ENCODE results near the gene MEF2C. TPM values are rescaled to one million over a fixed set of nuclear protein-coding genes. Genes with fewer than 3 reads are reported as not detected.

The MEF2C gene
- total and polyA plus RNA-seq, 2 donors (not counting 1 experiment from before 2014, with no cell fraction given): 12.2 to 15.7 TPM

DNA sequence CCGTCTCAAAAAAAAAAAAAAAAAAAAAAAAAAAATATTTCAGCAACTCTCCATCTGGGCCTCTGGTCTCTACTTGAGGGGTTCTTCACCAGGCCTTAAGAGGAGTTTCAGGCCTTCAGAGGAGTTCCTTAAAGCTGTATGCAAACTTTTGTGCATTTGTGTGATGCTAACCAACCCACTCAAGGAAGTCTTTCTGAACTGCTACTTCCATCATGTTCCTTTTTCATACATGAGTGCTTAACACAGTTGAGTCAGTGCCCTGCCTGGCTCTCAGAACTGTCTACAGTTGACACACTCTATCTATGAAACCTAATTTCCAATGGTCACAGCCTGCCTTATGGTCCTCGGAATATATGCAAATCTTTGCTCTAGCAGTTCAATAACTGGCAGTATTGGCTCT lies 146.5 kb downstream of the MEF2C start:
- H3K36me3 ChIP-seq (ENCODE audit: control insufficient read depth, insufficient read depth, low read length): no peaks in the 10 kb centered on the region
- no peaks in the 10 kb centered on the region for H3K27me3 ChIP-seq (ENCODE audit: control insufficient read depth, insufficient read depth, low read length)
- H3K9me3 ChIP-seq (ENCODE audit: control insufficient read depth, insufficient read depth, low read depth, low read length): no peaks in the 10 kb centered on the region
- no peak for TF ChIP-seq EZH2 (IDR thresholded peaks at IDR 0.05; ENCODE audit: low read length, missing control alignments)
- TF ChIP-seq, protein P1, sequence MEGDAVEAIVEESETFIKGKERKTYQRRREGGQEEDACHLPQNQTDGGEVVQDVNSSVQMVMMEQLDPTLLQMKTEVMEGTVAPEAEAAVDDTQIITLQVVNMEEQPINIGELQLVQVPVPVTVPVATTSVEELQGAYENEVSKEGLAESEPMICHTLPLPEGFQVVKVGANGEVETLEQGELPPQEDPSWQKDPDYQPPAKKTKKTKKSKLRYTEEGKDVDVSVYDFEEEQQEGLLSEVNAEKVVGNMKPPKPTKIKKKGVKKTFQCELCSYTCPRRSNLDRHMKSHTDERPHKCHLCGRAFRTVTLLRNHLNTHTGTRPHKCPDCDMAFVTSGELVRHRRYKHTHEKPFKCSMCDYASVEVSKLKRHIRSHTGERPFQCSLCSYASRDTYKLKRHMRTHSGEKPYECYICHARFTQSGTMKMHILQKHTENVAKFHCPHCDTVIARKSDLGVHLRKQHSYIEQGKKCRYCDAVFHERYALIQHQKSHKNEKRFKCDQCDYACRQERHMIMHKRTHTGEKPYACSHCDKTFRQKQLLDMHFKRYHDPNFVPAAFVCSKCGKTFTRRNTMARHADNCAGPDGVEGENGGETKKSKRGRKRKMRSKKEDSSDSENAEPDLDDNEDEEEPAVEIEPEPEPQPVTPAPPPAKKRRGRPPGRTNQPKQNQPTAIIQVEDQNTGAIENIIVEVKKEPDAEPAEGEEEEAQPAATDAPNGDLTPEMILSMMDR (conservative IDR thresholded peaks at IDR 0.05 in 1 of 2, IDR thresholded peaks at IDR 0.05 in 1 of 2; ENCODE audit: low read depth in 1 of 2, low read length in 2 of 2): no peak
- H4K20me1 ChIP-seq (ENCODE audit: control insufficient read depth, extremely low read depth, insufficient read depth, low read length): no peaks in the 10 kb centered on the region
- no peak overlapping the region for H3K4me3 ChIP-seq (replicated peaks in 1 of 4; ENCODE audit: control extremely low read depth in 1 of 4, insufficient read depth in 1 of 4, low read depth in 3 of 4, low read length in 4 of 4)
- no peaks in the 10 kb centered on the region for H3K79me2 ChIP-seq (ENCODE audit: control insufficient read depth, insufficient read depth, low read length)
- H3K4me1 ChIP-seq (ENCODE audit: control insufficient read depth, extremely low read depth, insufficient read depth, low read length): peaks cover 2% of the 10 kb centered on the region
- H3K4me2 ChIP-seq (ENCODE audit: extremely low read depth, insufficient read depth, low read length): no peak overlapping the region
- DNase-seq (ENCODE audit: low read depth in 2 of 2): no peak
- no peak overlapping the region for H3K9ac ChIP-seq (ENCODE audit: insufficient read depth, low read length)
- no peak overlapping the region for H2AFZ ChIP-seq (ENCODE audit: low read length)
- no peak overlapping the region for H3K27ac ChIP-seq (ENCODE audit: insufficient read depth, low read length)

DNA sequence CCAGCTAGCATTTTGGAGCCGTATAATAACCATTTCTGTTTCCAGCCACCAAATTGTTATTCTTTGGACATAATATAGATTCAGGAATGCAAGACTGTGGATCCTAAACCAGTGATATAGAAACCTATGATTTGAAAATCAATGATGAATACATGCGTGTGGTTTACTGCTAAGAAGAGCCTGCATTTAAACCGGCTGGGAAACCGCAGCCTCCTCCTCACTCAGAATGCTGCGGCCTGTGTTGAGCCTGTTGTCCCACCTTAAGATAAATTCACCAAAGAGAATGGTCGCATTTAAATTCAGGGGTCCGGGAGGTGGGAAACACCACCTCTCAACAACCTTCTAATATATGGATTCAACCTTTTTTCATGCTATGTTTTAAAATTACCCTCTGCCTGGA lies 148.0 kb downstream of the MEF2C start:
- no peaks in the 10 kb centered on the region for H3K79me2 ChIP-seq (ENCODE audit: control insufficient read depth, insufficient read depth, low read length)
- no peaks in the 10 kb centered on the region for H3K27me3 ChIP-seq (ENCODE audit: control insufficient read depth, insufficient read depth, low read length)
- no peaks in the 10 kb centered on the region for H4K20me1 ChIP-seq (ENCODE audit: control insufficient read depth, extremely low read depth, insufficient read depth, low read length)
- H3K4me1 ChIP-seq (ENCODE audit: control insufficient read depth, extremely low read depth, insufficient read depth, low read length): peaks cover 2% of the 10 kb centered on the region
- H3K9ac ChIP-seq (ENCODE audit: insufficient read depth, low read length): no peak overlapping the region
- no peak overlapping the region for H2AFZ ChIP-seq (ENCODE audit: low read length)
- H3K27ac ChIP-seq (ENCODE audit: insufficient read depth, low read length): no peak overlapping the region
- no peak for DNase-seq (ENCODE audit: low read depth in 2 of 2)
- H3K4me3 ChIP-seq (replicated peaks in 1 of 4; ENCODE audit: control extremely low read depth in 1 of 4, insufficient read depth in 1 of 4, low read depth in 3 of 4, low read length in 4 of 4): no peak overlapping the region
- no peaks in the 10 kb centered on the region for H3K36me3 ChIP-seq (ENCODE audit: control insufficient read depth, insufficient read depth, low read length)
- peak overlapping the region; percentile 57 for H3K4me2 ChIP-seq (ENCODE audit: extremely low read depth, insufficient read depth, low read length)
- no peaks in the 10 kb centered on the region for H3K9me3 ChIP-seq (ENCODE audit: control insufficient read depth, insufficient read depth, low read depth, low read length)
- TF ChIP-seq, protein P1 (conservative IDR thresholded peaks at IDR 0.05 in 1 of 2, IDR thresholded peaks at IDR 0.05 in 1 of 2; ENCODE audit: low read depth in 1 of 2, low read length in 2 of 2): no peak
- TF ChIP-seq EZH2 (IDR thresholded peaks at IDR 0.05; ENCODE audit: low read length, missing control alignments): no peak

DNA sequence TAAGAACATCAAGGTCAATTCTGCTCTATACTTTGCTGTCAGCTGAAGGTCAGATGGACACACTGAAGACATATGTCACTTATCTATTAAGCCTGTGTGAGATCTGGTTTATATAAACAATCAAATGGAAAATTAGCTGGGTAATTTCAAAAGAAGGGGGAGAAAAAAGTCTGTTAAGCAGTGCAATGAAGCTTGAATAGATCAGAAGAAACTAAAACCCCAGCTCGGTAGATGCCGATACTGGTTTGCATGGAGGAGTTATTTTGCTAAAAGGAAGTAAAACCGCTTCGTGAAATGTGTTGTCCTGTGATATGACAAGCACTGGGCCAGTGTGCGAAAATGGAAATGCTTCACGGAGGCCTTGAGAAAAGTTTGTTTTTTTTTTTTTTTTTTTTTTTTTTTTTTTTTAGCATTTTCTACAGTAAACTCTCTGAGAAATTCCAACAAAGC lies 148.8 kb downstream of the MEF2C start:
- Histone ChIP-seq H2AFZ (ENCODE audit: low read length) (no peak overlapping the region), H3K4me1 (ENCODE audit: control insufficient read depth, extremely low read depth, insufficient read depth, low read length) (peaks cover 2% of the 10 kb centered on the region), H3K36me3 (ENCODE audit: control insufficient read depth, insufficient read depth, low read length) (no peaks in the 10 kb centered on the region), H3K27ac (ENCODE audit: insufficient read depth, low read length) (no peak overlapping the region), H3K4me2 (ENCODE audit: extremely low read depth, insufficient read depth, low read length) (peak overlapping the region; percentile 11), H3K9me3 (ENCODE audit: control insufficient read depth, insufficient read depth, low read depth, low read length) (no peaks in the 10 kb centered on the region), H3K79me2 (ENCODE audit: control insufficient read depth, insufficient read depth, low read length) (no peaks in the 10 kb centered on the region), H3K4me3 (replicated peaks in 1 of 4; ENCODE audit: control extremely low read depth in 1 of 4, insufficient read depth in 1 of 4, low read depth in 3 of 4, low read length in 4 of 4) (no peak overlapping the region), H4K20me1 (ENCODE audit: control insufficient read depth, extremely low read depth, insufficient read depth, low read length) (no peaks in the 10 kb centered on the region), H3K9ac (ENCODE audit: insufficient read depth, low read length) (no peak overlapping the region), H3K27me3 (ENCODE audit: control insufficient read depth, insufficient read depth, low read length) (no peaks in the 10 kb centered on the region)
- TF ChIP-seq, protein P1 (conservative IDR thresholded peaks at IDR 0.05 in 1 of 2, IDR thresholded peaks at IDR 0.05 in 1 of 2; ENCODE audit: low read depth in 1 of 2, low read length in 2 of 2): no peak
- TF ChIP-seq EZH2 (IDR thresholded peaks at IDR 0.05; ENCODE audit: low read length, missing control alignments): no peak
- DNase-seq (ENCODE audit: low read depth in 2 of 2): no peak
